ENCODE data around the gene MRGPRD.

GRCh38 chr11:69009441-69010211 lies 28.8 kb upstream of the MRGPRD start:
- no peak for TF ChIP-seq CTCF (IDR thresholded peaks at IDR 0.05; ENCODE audit: low read depth, low read length)
- TF ChIP-seq EZH2phosphoT487 (IDR thresholded peaks at IDR 0.05; ENCODE audit: low read depth): no peak
